Hematopoietic multipotent progenitor cell treated with erythropoietin and hydrocortisone succinate and interleukin-3 and kit ligand, for 15 days (in vitro differentiated cells): ENCODE results near the gene KCNIP3.
"Not testable (repeated sequence)": the region's sequence is repeated elsewhere in the genome, so short reads cannot be mapped to it uniquely, and the experiment has no call there.

ENCODE experiments used
- DNase-seq: peaks from one replicate; pipeline ENCODE4 v3.0.0-alpha.2; 2015; ENCODE audit warnings: low spot score

KCNIP3 gene

GRCh38 chr2:95348609-95349567 lies 51.7 kb downstream of the KCNIP3 start:
- DNase-seq: no peak

- DNase-seq: no peak
Measured at GRCh38 chr2:95349568-95350322, 52.6 kb downstream of the KCNIP3 start.

GRCh38 chr2:95350368-95350767 lies 53.2 kb downstream of the KCNIP3 start:
- no peak for DNase-seq

- no peak for DNase-seq
Measured at GRCh38 chr2:95350774-95351597, 53.8 kb downstream of the KCNIP3 start.

GRCh38 chr2:95351598-95351915 lies 54.4 kb downstream of the KCNIP3 start:
- DNase-seq: no peak

- DNase-seq: no peak
Measured at GRCh38 chr2:95352310-95353054, 55.3 kb downstream of the KCNIP3 start.

- DNase-seq: no peak
Measured at GRCh38 chr2:95353055-95353575, 56.0 kb downstream of the KCNIP3 start.

- DNase-seq: no peak
Measured at GRCh38 chr2:95353613-95354468, 56.7 kb downstream of the KCNIP3 start.

GRCh38 chr2:95354469-95354901 lies 57.3 kb downstream of the KCNIP3 start:
- DNase-seq: no peak

GRCh38 chr2:95354925-95355324 lies 57.8 kb downstream of the KCNIP3 start:
- no peak for DNase-seq

- DNase-seq: not testable (repeated sequence)
Measured at GRCh38 chr2:95355486-95355885, 58.3 kb downstream of the KCNIP3 start.

- DNase-seq: no peak
Measured at GRCh38 chr2:95356821-95357700, 59.9 kb downstream of the KCNIP3 start.

GRCh38 chr2:95357717-95358280 lies 60.7 kb downstream of the KCNIP3 start:
- no peak for DNase-seq

GRCh38 chr2:95359031-95359430 lies 61.9 kb downstream of the KCNIP3 start:
- DNase-seq: no peak

GRCh38 chr2:95359501-95359930 lies 62.4 kb downstream of the KCNIP3 start:
- no peak for DNase-seq

- DNase-seq: no peak
Measured at GRCh38 chr2:95361216-95361980, 64.3 kb downstream of the KCNIP3 start.

- no peak for DNase-seq
Measured at GRCh38 chr2:95362486-95362885, 65.3 kb downstream of the KCNIP3 start.

- DNase-seq: no peak
Measured at GRCh38 chr2:95366514-95366913, 69.4 kb downstream of the KCNIP3 start.
